Parathyroid adenoma (tissue), 2 donors: ENCODE data around the gene CCDC182.

Experiments
- H2AFZ ChIP-seq: fragments of 300-600 bp; sonication (generic); one replicate; pipeline ENCODE4 v1.7.0; 2017; ENCODE audit warnings: antibody characterized with exemption, mild to moderate bottlenecking
- H3K27ac ChIP-seq: fragments of 300-600 bp; sonication (generic); one replicate; pipeline ENCODE4 v1.7.0; 2017
- H3K27me3 ChIP-seq: fragments of 300-600 bp; sonication (generic); one replicate; pipeline ENCODE4 v1.7.0; 2017; ENCODE audit warnings: low read length; ENCODE audit not compliant: control insufficient read depth, insufficient read depth
- H3K36me3 ChIP-seq: fragments of 300-600 bp; sonication (generic); one replicate; pipeline ENCODE4 v1.7.0; 2017; ENCODE audit warnings: low read length; ENCODE audit not compliant: control insufficient read depth, insufficient read depth
- H3K4me1 ChIP-seq: fragments of 300-600 bp; sonication (generic); one replicate; pipeline ENCODE4 v1.7.0; 2017; ENCODE audit warnings: control low read depth
- H3K4me2 ChIP-seq: fragments of 300-600 bp; sonication (generic); one replicate; pipeline ENCODE4 v1.7.0; 2017; ENCODE audit warnings: low read length
- H3K4me3 ChIP-seq: fragments of 300-600 bp; sonication (generic); one replicate; pipeline ENCODE4 v1.7.0; 2017; ENCODE audit warnings: low read depth, low read length
- H3K79me2 ChIP-seq: fragments of 300-600 bp; sonication (generic); one replicate; pipeline ENCODE4 v1.7.0; 2017; ENCODE audit warnings: control low read depth
- H3K9ac ChIP-seq: fragments of 300-600 bp; sonication (generic); one replicate; pipeline ENCODE4 v1.7.0; 2017; ENCODE audit warnings: mild to moderate bottlenecking
- H3K9me3 ChIP-seq: fragments of 300-600 bp; sonication (generic); one replicate; pipeline ENCODE4 v1.7.0; 2017; ENCODE audit warnings: low read length; ENCODE audit not compliant: control insufficient read depth
- CTCF ChIP-seq: fragments of 300-600 bp; sonication (generic); IDR thresholded peaks from one replicate; pipeline ENCODE4 v1.7.0; 2017; ENCODE audit warnings: antibody characterized with exemption, mild to moderate bottlenecking
- donor health status: primary hyperparathyroidism.

The CCDC182 gene

GRCh38 chr17:57708410-57708809 lies 36.7 kb downstream of the CCDC182 start:
- H3K27me3 ChIP-seq: no peaks in the 10 kb centered on the region
- H3K36me3 ChIP-seq: no peaks in the 10 kb centered on the region
- H3K4me2 ChIP-seq: no peak overlapping the region
- peaks cover 5% of the 10 kb centered on the region for H3K4me1 ChIP-seq
- TF ChIP-seq CTCF: no peak
- no peak overlapping the region for H3K27ac ChIP-seq
- no peak overlapping the region for H3K9ac ChIP-seq
- no peak overlapping the region for H3K4me3 ChIP-seq
- H3K9me3 ChIP-seq: no peaks in the 10 kb centered on the region
- peak overlapping the region; percentile 78 for H2AFZ ChIP-seq
- H3K79me2 ChIP-seq: no peaks in the 10 kb centered on the region

GRCh38 chr17:57707892-57708291 lies 37.2 kb downstream of the CCDC182 start:
- Histone ChIP-seq H3K4me2 (no peak overlapping the region), H3K79me2 (no peaks in the 10 kb centered on the region), H2AFZ (peak overlapping the region; percentile 78), H3K4me3 (no peak overlapping the region), H3K27ac (no peak overlapping the region), H3K4me1 (peaks cover 5% of the 10 kb centered on the region), H3K9me3 (no peaks in the 10 kb centered on the region), H3K36me3 (no peaks in the 10 kb centered on the region), H3K9ac (no peak overlapping the region), H3K27me3 (no peaks in the 10 kb centered on the region)
- TF ChIP-seq CTCF: no peak

- H3K27me3 ChIP-seq: no peaks in the 10 kb centered on the region
- H3K9ac ChIP-seq: no peak overlapping the region
- no peaks in the 10 kb centered on the region for H3K36me3 ChIP-seq
- no peak overlapping the region for H2AFZ ChIP-seq
- H3K4me3 ChIP-seq: no peak overlapping the region
- H3K27ac ChIP-seq: no peak overlapping the region
- peaks cover 5% of the 10 kb centered on the region for H3K4me1 ChIP-seq
- H3K9me3 ChIP-seq: no peaks in the 10 kb centered on the region
- no peak for TF ChIP-seq CTCF
- no peak overlapping the region for H3K4me2 ChIP-seq
- H3K79me2 ChIP-seq: no peaks in the 10 kb centered on the region
These were observed 38.3 kb downstream of the CCDC182 start for GRCh38 chr17:57706761-57707160.

- Histone ChIP-seq H3K4me2 (no peak overlapping the region), H3K4me3 (no peak overlapping the region), H3K4me1 (peaks cover 5% of the 10 kb centered on the region), H3K27ac (no peak overlapping the region), H3K36me3 (no peaks in the 10 kb centered on the region), H3K9ac (no peak overlapping the region), H3K9me3 (no peaks in the 10 kb centered on the region), H3K79me2 (no peaks in the 10 kb centered on the region), H3K27me3 (no peaks in the 10 kb centered on the region), H2AFZ (no peak overlapping the region)
- no peak for TF ChIP-seq CTCF
These were observed 39.0 kb downstream of the CCDC182 start for GRCh38 chr17:57705921-57706695.

GRCh38 chr17:57704448-57704847 lies 40.7 kb downstream of the CCDC182 start:
- H3K9ac ChIP-seq: no peak overlapping the region
- H3K4me3 ChIP-seq: no peak overlapping the region
- no peaks in the 10 kb centered on the region for H3K79me2 ChIP-seq
- H3K27me3 ChIP-seq: no peaks in the 10 kb centered on the region
- TF ChIP-seq CTCF: no peak
- no peak overlapping the region for H3K27ac ChIP-seq
- H3K9me3 ChIP-seq: no peaks in the 10 kb centered on the region
- H2AFZ ChIP-seq: no peak overlapping the region
- no peaks in the 10 kb centered on the region for H3K36me3 ChIP-seq
- peaks cover 5% of the 10 kb centered on the region for H3K4me1 ChIP-seq
- no peak overlapping the region for H3K4me2 ChIP-seq
